Neutrophil (primary cell): ENCODE results near the gene TBX19.

Experiments used
- H3K27ac ChIP-seq: fragments of 200-600 bp; sonication (generic); 2 replicates; pipeline ENCODE4 v1.5.1; 2016; ENCODE audit warnings: mild to moderate bottlenecking, moderate library complexity
- H3K27me3 ChIP-seq: fragments of 200-600 bp; sonication (generic); 2 replicates; pipeline ENCODE4 v1.6.0; 2016; ENCODE audit warnings: mild to moderate bottlenecking
- H3K36me3 ChIP-seq: fragments of 200-600 bp; sonication (generic); 2 replicates; pipeline ENCODE4 v1.5.1; 2017
- H3K4me1 ChIP-seq, 2 experiments: fragments of 200-600 bp in 1 of 2; sonication (generic) in 1 of 2; 1 replicate in 1 of 2; 2 replicates in 1 of 2; pipeline versions ENCODE4 v1.5.1 to v1.6.1; 2013 to 2016; ENCODE audit warnings: low read depth in 1 of 2, low read length in 1 of 2, mild to moderate bottlenecking in 1 of 2, moderate library complexity in 1 of 2; ENCODE audit not compliant: control insufficient read depth in 1 of 2, insufficient read depth in 1 of 2
- H3K4me3 ChIP-seq, 2 experiments: fragments of 200-600 bp in 1 of 2; sonication (generic) in 1 of 2; 1 replicate in 1 of 2; 2 replicates in 1 of 2; pipeline ENCODE4 v1.5.1; 2013 to 2016; ENCODE audit warnings: low read depth in 1 of 2, low read length in 1 of 2, mild to moderate bottlenecking in 1 of 2, moderate library complexity in 1 of 2
- H3K9me3 ChIP-seq: fragments of 200-600 bp; sonication (generic); 2 replicates; pipeline ENCODE4 v1.5.1; 2016
- CTCF ChIP-seq: fragments of 200-600 bp; sonication (generic); IDR thresholded peaks from 2 replicates; pipeline ENCODE4 v1.5.1; 2016; ENCODE audit warnings: antibody characterized with exemption

TBX19 gene

DNA sequence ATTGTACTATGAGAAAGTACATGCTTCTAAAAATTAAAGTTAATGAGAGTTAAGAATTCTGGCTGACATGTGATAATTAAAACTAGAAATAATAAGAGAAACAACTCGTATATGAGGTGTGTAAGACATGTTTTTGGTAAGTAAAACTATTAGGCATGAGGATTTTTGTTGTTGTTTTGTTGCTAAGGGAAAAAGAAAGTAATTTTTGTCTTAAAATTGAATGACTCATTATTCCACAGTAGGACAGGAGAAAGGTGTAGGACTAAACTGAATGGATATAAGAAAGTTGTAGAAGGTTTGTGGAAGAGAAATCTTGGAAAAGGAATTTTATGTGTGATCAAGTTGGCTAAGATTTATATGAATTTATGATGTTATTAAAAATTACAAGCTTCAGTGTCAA is 54.8 kb downstream of the TBX19 start:
- no peaks in the 10 kb centered on the region for H3K9me3 ChIP-seq
- no peaks in the 10 kb centered on the region for H3K4me1 ChIP-seq
- H3K27me3 ChIP-seq, result no peaks in the 10 kb centered on the region
- H3K4me3 ChIP-seq, result no peak overlapping the region
- H3K27ac ChIP-seq, result no peak overlapping the region
- no peaks in the 10 kb centered on the region for H3K36me3 ChIP-seq
- TF ChIP-seq CTCF, result no peak

DNA sequence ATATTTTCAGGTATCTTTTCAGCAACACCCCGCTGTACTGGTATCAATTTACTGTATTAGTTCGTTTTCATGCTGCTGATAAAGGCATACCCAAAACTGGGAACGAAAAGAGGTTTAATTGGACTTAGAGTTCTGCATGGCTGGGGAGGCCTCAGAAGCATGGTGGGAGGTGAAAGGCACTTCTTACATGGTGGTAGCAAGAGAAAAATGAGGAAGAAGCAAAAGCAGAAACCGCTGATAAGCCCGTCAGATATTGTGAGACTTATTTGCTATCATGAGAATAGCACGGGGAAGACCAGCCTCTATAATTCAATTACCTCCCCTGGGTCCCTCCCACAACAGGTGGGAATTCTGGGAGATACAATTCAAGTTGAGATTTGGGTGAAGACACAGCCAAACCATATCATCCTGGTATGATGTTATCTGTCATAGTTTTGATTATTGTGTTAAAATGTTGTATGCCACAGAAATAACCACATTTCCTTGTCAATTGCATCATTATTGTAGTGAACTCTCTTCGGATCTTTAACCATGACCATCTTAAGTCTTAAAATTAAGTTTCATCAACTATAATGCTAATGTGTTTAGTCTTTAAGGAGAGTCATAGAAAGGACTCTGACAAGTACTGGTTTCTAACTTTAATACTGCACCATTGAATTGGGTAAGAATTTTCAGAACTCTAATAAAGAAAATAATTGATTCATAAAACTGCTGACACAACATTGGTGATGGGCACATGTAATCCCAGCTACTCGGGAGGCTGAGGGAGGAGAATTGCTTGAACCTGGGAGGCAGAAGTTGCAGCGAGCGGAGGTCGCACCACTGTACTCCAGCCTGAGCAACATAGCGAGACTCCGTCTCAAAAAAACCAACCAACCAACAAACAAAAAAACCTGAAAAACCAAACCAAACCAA is 58.2 kb downstream of the TBX19 start:
- no peak overlapping the region for H3K4me3 ChIP-seq
- no peak for TF ChIP-seq CTCF
- H3K27me3 ChIP-seq, result no peaks in the 10 kb centered on the region
- no peaks in the 10 kb centered on the region for H3K9me3 ChIP-seq
- no peak overlapping the region for H3K27ac ChIP-seq
- H3K36me3 ChIP-seq, result no peaks in the 10 kb centered on the region
- H3K4me1 ChIP-seq, result peaks cover 0 to 6% of the 10 kb centered on the region in 2 experiments

- H3K27ac ChIP-seq, result no peak overlapping the region
- TF ChIP-seq CTCF, result no peak
- H3K36me3 ChIP-seq, result no peaks in the 10 kb centered on the region
- H3K4me3 ChIP-seq, result no peak overlapping the region
- H3K27me3 ChIP-seq, result no peaks in the 10 kb centered on the region
- no peaks in the 10 kb centered on the region for H3K9me3 ChIP-seq
- peaks cover 0 to 6% of the 10 kb centered on the region in 2 experiments for H3K4me1 ChIP-seq
Observed at GRCh38 chr1:168340781-168341482, 60.3 kb downstream of the TBX19 start.

DNA sequence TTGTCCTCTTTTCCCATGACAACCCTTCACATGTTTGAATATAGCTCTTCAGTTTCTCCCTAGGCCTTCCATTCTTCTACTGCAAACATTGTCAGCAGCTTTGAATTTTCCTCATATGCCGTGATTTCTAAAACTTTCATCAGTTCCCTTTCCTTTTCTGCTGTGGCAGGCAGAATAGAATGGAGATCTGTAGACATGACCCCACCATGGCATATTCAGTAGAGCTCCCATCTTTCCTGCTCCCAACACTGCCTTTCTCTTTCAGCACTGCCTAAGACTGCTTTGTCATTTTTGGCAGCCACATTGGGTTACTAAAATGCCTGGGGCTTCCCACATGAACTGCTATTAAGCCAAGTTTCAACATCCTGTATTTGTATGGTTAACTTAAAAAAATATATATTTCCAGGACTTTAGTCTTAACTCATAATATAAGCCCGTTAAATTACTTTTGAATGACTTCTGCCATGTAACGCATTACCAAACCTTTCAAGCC is 60.9 kb downstream of the TBX19 start:
- no peaks in the 10 kb centered on the region for H3K27me3 ChIP-seq
- no peak overlapping the region for H3K4me3 ChIP-seq
- H3K36me3 ChIP-seq, result no peaks in the 10 kb centered on the region
- H3K4me1 ChIP-seq, result peaks cover 0 to 6% of the 10 kb centered on the region in 2 experiments
- no peaks in the 10 kb centered on the region for H3K9me3 ChIP-seq
- no peak for TF ChIP-seq CTCF
- H3K27ac ChIP-seq, result no peak overlapping the region

DNA sequence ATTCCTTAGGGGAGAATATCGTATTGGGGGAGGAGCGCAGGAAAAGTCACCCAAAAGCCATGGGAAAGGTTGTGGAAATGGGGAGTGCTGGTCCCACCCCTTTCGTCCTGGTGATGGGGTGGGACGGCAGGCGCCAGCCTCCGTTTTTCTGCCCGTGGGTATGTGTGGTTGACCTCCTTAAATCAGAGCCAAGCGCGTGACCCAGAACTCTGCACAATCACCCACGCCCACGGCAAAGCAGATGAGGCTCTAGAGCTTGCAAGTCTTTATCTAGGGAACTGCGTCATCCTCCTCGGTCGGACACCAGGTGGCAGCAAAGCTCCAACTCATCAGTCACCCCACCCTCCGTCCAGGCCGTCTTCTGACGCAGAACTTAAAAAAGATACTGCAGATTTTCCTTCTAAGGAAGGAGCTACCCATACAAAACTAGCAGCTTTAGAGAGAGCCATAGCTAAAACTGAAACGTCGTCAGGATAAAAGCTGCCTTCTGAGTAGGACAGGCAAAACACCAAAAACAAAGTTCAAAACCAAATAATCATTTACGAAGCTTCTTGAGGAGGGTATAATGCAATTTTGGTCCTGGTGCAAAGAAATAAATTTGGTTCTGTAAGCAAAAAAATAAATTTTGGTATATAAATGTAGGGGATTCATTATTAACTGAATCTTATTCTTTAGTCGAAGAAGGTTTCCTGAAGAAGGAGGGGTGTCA is 62.0 kb downstream of the TBX19 start:
- H3K4me3 ChIP-seq, result no peak overlapping the region
- H3K9me3 ChIP-seq, result no peaks in the 10 kb centered on the region
- H3K27me3 ChIP-seq, result no peaks in the 10 kb centered on the region
- no peak overlapping the region for H3K27ac ChIP-seq
- H3K36me3 ChIP-seq, result no peaks in the 10 kb centered on the region
- TF ChIP-seq CTCF, result peak; percentile 73
- H3K4me1 ChIP-seq, result peaks cover 0 to 6% of the 10 kb centered on the region in 2 experiments
